Fibroblast of lung (primary cell): ENCODE results near the gene SLC16A7. TPM values are rescaled to one million over a fixed set of nuclear protein-coding genes. Genes with fewer than 3 reads are reported as not detected.

Experiments used
- DNase-seq, 2 donors: peaks; one replicate each; pipeline versions ENCODE4 v3.0.0 to v3.0.0-alpha.2; 2010; ENCODE audit warnings: low read depth in 2 of 2
- H2AFZ ChIP-seq: 2 replicates; pipeline ENCODE4 v1.5.1; 2012; ENCODE audit warnings: low read length, control low read depth, inconsistent platforms
- H3K27ac ChIP-seq: 2 replicates; pipeline ENCODE4 v1.5.1; 2011; ENCODE audit warnings: low read length, control low read depth; ENCODE audit not compliant: insufficient read depth
- H3K27me3 ChIP-seq: 2 replicates; pipeline ENCODE4 v1.5.1; 2011; ENCODE audit warnings: mild to moderate bottlenecking, low read length; ENCODE audit not compliant: control insufficient read depth, insufficient read depth
- H3K36me3 ChIP-seq: 2 replicates; pipeline ENCODE4 v1.5.1; 2011; ENCODE audit warnings: low read length; ENCODE audit not compliant: control insufficient read depth, insufficient read depth
- H3K4me1 ChIP-seq: 2 replicates; pipeline ENCODE4 v1.5.1; 2011; ENCODE audit warnings: low read length; ENCODE audit not compliant: control insufficient read depth, insufficient read depth; ENCODE audit errors: extremely low read depth
- H3K4me2 ChIP-seq: 2 replicates; pipeline ENCODE4 v1.5.1; 2011; ENCODE audit warnings: low read length, control low read depth; ENCODE audit not compliant: insufficient read depth; ENCODE audit errors: extremely low read depth
- H3K4me3 ChIP-seq, 4 experiments: fragments of 200-600 bp in 1 of 4; sonication (generic) in 1 of 4; replicated peaks in 1 of 4; 2 replicates each; pipeline ENCODE4 v1.5.1; 2011 to 2016; ENCODE audit warnings: low read length in 4 of 4, low read depth in 3 of 4, mild to moderate bottlenecking in 3 of 4, control low read depth in 2 of 4, inconsistent platforms in 1 of 4, mixed read lengths in 1 of 4; ENCODE audit not compliant: insufficient read depth in 1 of 4; ENCODE audit errors: control extremely low read depth in 1 of 4
- H3K79me2 ChIP-seq: 2 replicates; pipeline ENCODE4 v1.5.1; 2012; ENCODE audit warnings: mild to moderate bottlenecking, low read length, inconsistent platforms; ENCODE audit not compliant: control insufficient read depth, insufficient read depth
- H3K9ac ChIP-seq: 2 replicates; pipeline ENCODE4 v1.5.1; 2011; ENCODE audit warnings: mild to moderate bottlenecking, low read length, control low read depth; ENCODE audit not compliant: insufficient read depth
- H3K9me3 ChIP-seq: 2 replicates; pipeline ENCODE4 v1.5.1; 2012; ENCODE audit warnings: low read depth, low read length; ENCODE audit not compliant: control insufficient read depth, insufficient read depth
- H4K20me1 ChIP-seq: 2 replicates; pipeline ENCODE4 v1.5.1; 2011; ENCODE audit warnings: low read length; ENCODE audit not compliant: control insufficient read depth, insufficient read depth; ENCODE audit errors: extremely low read depth
- CTCF ChIP-seq, 2 donors: IDR thresholded peaks in 1 of 2; conservative IDR thresholded peaks in 1 of 2; 1 replicate in 1 of 2; 2 replicates in 1 of 2; pipeline ENCODE4 v1.5.1; 2011 to 2012; ENCODE audit warnings: low read length in 2 of 2, control low read depth in 1 of 2, inconsistent platforms in 1 of 2, low read depth in 1 of 2, mild to moderate bottlenecking in 1 of 2
- EZH2 ChIP-seq: IDR thresholded peaks from 2 replicates; pipeline ENCODE4 v1.5.1; 2012; ENCODE audit warnings: low read length, control low read depth, mild to moderate bottlenecking; ENCODE audit errors: missing control alignments
- polyA plus RNA-seq, 2 donors: library from polyadenylated mRNA; depleted of rRNA in 1 of 2; stranded (reverse) in 1 of 2; unstranded in 1 of 2; fragments of >200 nt; gene quantifications; 2 replicates each; pipeline ENCODE4 v1.2.1, GENCODE V29; 2011 to 2012; ENCODE audit warnings: missing spikeins in 1 of 2
- total RNA-seq: library from RNA; depleted of rRNA; stranded (reverse); fragments of >200 nt; gene quantifications from 2 replicates; pipeline ENCODE4 v1.2.1, GENCODE V29; 2014

Gene SLC16A7
- total and polyA plus RNA-seq, 2 donors (not counting 1 experiment from before 2014, with no cell fraction given), result 40.2 to 110 TPM

DNA sequence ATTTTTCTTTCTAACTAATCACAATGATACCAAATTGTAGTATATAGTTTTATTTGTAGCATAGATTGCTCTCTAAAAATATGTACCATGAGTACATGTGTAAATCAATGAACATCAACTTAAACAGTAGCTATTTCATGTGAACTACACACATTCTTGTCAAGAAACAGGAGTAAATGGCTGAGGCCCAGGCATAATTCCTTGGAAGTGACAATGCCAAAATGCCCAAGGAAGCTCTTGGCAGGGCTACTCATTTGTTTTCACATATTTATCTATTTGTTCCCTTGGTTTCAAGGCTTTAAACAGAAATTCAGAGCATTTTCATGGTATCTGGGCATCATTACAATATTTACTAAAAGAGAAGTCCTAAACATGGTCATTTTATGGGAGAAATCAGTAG lies 165.7 kb downstream of the SLC16A7 start:
- H3K9ac ChIP-seq, result no peak overlapping the region
- H3K27ac ChIP-seq, result no peak overlapping the region
- H3K36me3 ChIP-seq, result no peaks in the 10 kb centered on the region
- H2AFZ ChIP-seq, result no peak overlapping the region
- no peak overlapping the region for H3K4me2 ChIP-seq
- TF ChIP-seq EZH2, result no peak
- no peak for TF ChIP-seq CTCF (conservative IDR thresholded peaks at IDR 0.05 in 1 of 2, IDR thresholded peaks at IDR 0.05 in 1 of 2; ENCODE audit: low read depth in 1 of 2, low read length in 2 of 2)
- no peaks in the 10 kb centered on the region for H3K27me3 ChIP-seq
- H4K20me1 ChIP-seq, result no peaks in the 10 kb centered on the region
- H3K4me1 ChIP-seq, result no peaks in the 10 kb centered on the region
- H3K9me3 ChIP-seq, result no peaks in the 10 kb centered on the region
- DNase-seq, result no peak
- no peak overlapping the region for H3K4me3 ChIP-seq
- no peaks in the 10 kb centered on the region for H3K79me2 ChIP-seq

GRCh38 chr12:59763835-59764234 lies 168.0 kb downstream of the SLC16A7 start:
- no peaks in the 10 kb centered on the region for H4K20me1 ChIP-seq
- TF ChIP-seq EZH2, result no peak
- TF ChIP-seq CTCF (conservative IDR thresholded peaks at IDR 0.05 in 1 of 2, IDR thresholded peaks at IDR 0.05 in 1 of 2; ENCODE audit: low read depth in 1 of 2, low read length in 2 of 2), result no peak

DNA sequence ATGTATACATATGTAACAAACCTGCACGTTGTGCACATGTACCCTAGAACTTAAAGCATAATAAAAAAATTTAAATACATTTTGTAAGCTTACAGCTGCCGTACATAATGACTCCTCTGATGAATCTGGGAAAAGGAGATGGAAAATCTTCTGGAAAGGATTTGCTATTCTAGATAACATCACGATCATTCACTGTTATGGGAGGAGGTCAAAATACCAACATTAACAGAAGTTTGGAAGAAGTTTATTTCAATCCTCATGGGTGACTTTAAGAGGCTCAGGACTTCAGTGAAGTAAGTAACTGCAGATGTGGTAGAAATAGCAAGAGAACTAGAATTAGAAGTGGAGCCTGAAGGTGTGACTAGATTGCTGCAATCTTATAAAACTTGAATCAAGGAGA lies 172.2 kb downstream of the SLC16A7 start:
- DNase-seq, result no peak
- H3K27me3 ChIP-seq, result no peaks in the 10 kb centered on the region
- TF ChIP-seq EZH2 (no peak), CTCF (conservative IDR thresholded peaks at IDR 0.05 in 1 of 2, IDR thresholded peaks at IDR 0.05 in 1 of 2; ENCODE audit: low read depth in 1 of 2, low read length in 2 of 2) (no peak)

More at GRCh38 chr12:59763835-59764234, 168.0 kb downstream of the SLC16A7 start:
- Histone ChIP-seq H2AFZ (no peak overlapping the region), H3K27me3 (no peaks in the 10 kb centered on the region), H3K27ac (no peak overlapping the region), H3K4me3 (no peak overlapping the region), H3K4me2 (no peak overlapping the region), H3K9ac (no peak overlapping the region), H3K4me1 (no peaks in the 10 kb centered on the region), H3K36me3 (no peaks in the 10 kb centered on the region), H3K9me3 (no peaks in the 10 kb centered on the region), H3K79me2 (no peaks in the 10 kb centered on the region)
- DNase-seq, result no peak

More for the DNA sequence above, 172.2 kb downstream of the SLC16A7 start:
- no peaks in the 10 kb centered on the region for H3K79me2 ChIP-seq
- no peaks in the 10 kb centered on the region for H3K4me1 ChIP-seq
- H3K4me3 ChIP-seq, result no peak overlapping the region
- H3K27ac ChIP-seq, result no peak overlapping the region
- no peak overlapping the region for H3K9ac ChIP-seq
- H3K9me3 ChIP-seq, result no peaks in the 10 kb centered on the region
- H3K36me3 ChIP-seq, result no peaks in the 10 kb centered on the region
- no peak overlapping the region for H2AFZ ChIP-seq
- no peaks in the 10 kb centered on the region for H4K20me1 ChIP-seq
- no peak overlapping the region for H3K4me2 ChIP-seq
